OCI-LY3 (cell line): Measurements from ENCODE around the gene RAD51B.

Experiments
- EZH2phosphoT487 ChIP-seq: fragments of 200-600 bp; shearing (Covaris generic); IDR thresholded peaks from 2 replicates; pipeline ENCODE4 v1.6.1; 2018; ENCODE audit warnings: antibody characterized with exemption, mixed run types, low read depth
- TF ChIP-seq, protein P1 (sequence below): fragments of 200-600, 300-600 bp; sonication (generic); IDR thresholded peaks from 2 replicates; pipeline ENCODE4 v1.5.1; 2014; ENCODE audit warnings: antibody characterized with exemption, low read length, low read depth

DNA sequence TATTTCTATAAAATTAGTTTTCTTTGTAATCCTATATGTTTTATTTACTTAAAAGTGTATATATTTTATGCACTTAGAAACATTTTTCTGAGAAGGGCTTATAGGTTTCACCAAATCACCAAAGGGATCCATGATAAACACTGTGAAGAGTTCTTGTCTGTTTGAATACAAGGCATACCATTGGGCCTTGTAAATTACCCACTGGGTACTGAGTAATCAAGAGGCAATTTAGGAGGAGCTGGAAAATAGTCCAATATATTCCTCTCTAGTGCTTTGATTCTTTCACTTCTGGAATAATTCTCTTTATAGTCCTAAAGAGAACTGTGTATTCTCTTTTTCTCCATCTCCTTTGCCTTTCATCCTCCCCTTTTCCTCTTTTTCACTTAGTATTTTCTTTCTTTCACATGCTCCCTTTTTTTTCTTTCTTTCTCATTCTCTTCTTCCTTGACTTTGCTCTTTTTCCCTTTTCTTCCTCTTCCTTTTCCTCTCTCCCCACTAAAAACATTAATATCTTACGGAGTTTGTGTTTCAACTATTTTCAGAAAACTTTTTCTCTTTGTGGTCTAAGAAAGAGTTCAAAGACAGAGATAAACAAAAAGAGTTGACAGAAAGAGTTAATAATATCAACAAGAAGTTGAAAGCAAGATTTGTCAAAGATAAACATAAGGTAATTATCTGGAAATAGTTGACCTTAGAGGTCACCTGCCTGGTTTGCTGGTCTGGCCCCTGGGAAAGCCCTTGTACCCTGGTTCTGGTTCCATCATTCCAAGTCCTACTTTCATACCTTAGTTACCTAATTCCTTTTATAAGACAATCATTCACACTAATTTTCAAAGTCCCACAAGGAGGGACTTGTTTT lies 435.3 kb downstream of the RAD51B start:
- TF ChIP-seq, protein P1, sequence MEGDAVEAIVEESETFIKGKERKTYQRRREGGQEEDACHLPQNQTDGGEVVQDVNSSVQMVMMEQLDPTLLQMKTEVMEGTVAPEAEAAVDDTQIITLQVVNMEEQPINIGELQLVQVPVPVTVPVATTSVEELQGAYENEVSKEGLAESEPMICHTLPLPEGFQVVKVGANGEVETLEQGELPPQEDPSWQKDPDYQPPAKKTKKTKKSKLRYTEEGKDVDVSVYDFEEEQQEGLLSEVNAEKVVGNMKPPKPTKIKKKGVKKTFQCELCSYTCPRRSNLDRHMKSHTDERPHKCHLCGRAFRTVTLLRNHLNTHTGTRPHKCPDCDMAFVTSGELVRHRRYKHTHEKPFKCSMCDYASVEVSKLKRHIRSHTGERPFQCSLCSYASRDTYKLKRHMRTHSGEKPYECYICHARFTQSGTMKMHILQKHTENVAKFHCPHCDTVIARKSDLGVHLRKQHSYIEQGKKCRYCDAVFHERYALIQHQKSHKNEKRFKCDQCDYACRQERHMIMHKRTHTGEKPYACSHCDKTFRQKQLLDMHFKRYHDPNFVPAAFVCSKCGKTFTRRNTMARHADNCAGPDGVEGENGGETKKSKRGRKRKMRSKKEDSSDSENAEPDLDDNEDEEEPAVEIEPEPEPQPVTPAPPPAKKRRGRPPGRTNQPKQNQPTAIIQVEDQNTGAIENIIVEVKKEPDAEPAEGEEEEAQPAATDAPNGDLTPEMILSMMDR, result no peak
- no peak for TF ChIP-seq EZH2phosphoT487
